Activated CD8-positive, alpha-beta memory T cell treated with anti-CD3 and anti-CD28 coated beads for 1 hour (primary cell): ENCODE measurements around the gene IKZF3.
"Not testable (repeated sequence)": the region's sequence is repeated elsewhere in the genome, so short reads cannot be mapped to it uniquely, and the experiment has no call there.

ENCODE experiments used
- DNase-seq, 2 donors: peaks; one replicate each; pipeline ENCODE4 v3.0.0-alpha.2; 2020; ENCODE audit warnings: low read depth in 1 of 2; ENCODE audit errors: extremely low read depth in 1 of 2

The IKZF3 gene

GRCh38 chr17:39742856-39743436 lies 121.2 kb downstream of the IKZF3 start:
- no peak for DNase-seq

GRCh38 chr17:39742126-39742855 lies 121.8 kb downstream of the IKZF3 start:
- DNase-seq, result no peak

GRCh38 chr17:39740357-39741111 lies 123.6 kb downstream of the IKZF3 start:
- DNase-seq, result no peak

- no peak for DNase-seq
Measured at GRCh38 chr17:39739885-39740356, 124.2 kb downstream of the IKZF3 start.

GRCh38 chr17:39738983-39739884 lies 124.9 kb downstream of the IKZF3 start:
- DNase-seq, result no peak

- no peak for DNase-seq
Measured at GRCh38 chr17:39738568-39738901, 125.6 kb downstream of the IKZF3 start.

- DNase-seq, result no peak
Measured at GRCh38 chr17:39737760-39738567, 126.1 kb downstream of the IKZF3 start, which contains the start of gene GRB7. GRB7 (plus strand) TSS chr17:39737938; CDS start chr17:39742302, 4,364 bp downstream.

GRCh38 chr17:39737206-39737759 lies 126.8 kb downstream of the IKZF3 start:
- no peak for DNase-seq

GRCh38 chr17:39736319-39737165 lies 127.6 kb downstream of the IKZF3 start:
- no peak for DNase-seq

- DNase-seq, result no peak
Measured at GRCh38 chr17:39735882-39736281, 128.2 kb downstream of the IKZF3 start.

GRCh38 chr17:39732586-39732985 lies 131.5 kb downstream of the IKZF3 start:
- no peak for DNase-seq

- DNase-seq, result peak; percentile 75 to 94
Measured at GRCh38 chr17:39730095-39730921, 133.8 kb downstream of the IKZF3 start, which contains the start of gene MIEN1. MIEN1 (minus strand) TSS chr17:39730532; CDS start chr17:39730495, 37 bp downstream.

- DNase-seq, result no peak
Measured at GRCh38 chr17:39729280-39729851, 134.7 kb downstream of the IKZF3 start.

- DNase-seq, result no peak
Measured at GRCh38 chr17:39727556-39727955, 136.6 kb downstream of the IKZF3 start.

GRCh38 chr17:39726617-39727016 lies 137.5 kb downstream of the IKZF3 start:
- no peak for DNase-seq

GRCh38 chr17:39725923-39726322 lies 138.2 kb downstream of the IKZF3 start:
- not testable (repeated sequence) for DNase-seq

GRCh38 chr17:39724731-39725130 lies 139.4 kb downstream of the IKZF3 start:
- DNase-seq, result no peak
